GM21528 (cell line): ENCODE data around the gene WWOX.

Experiments
- ATAC-seq: cut with Tn5 transposase; IDR thresholded peaks from one replicate; pipeline ENCODE4 v1.9.1; 2021; ENCODE audit warnings: mild to moderate bottlenecking, moderate library complexity; ENCODE audit not compliant: unreplicated experiment, low FRiP score

The WWOX gene

DNA sequence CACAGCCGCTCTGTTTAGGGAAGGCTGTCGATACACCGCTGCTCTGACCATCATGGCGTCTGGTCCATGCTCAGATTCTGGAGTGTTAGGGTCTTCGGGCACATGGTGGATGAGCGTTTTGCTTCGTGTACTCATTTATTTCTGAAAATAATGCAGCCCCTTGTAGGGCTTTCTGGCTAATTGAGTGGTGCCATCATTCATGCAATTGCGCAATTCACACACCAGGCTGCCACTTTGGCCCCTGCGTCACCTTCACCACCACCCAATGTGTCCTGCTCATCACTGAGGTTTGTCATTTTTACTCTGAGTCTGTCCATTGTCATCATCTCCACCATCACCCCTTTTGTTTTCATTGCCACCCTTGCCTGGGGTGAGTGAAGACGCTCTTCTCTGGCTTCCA lies 557.4 kb downstream of the WWOX start:
- ATAC-seq, result no peak

- no peak for ATAC-seq
These were observed 559.8 kb downstream of the WWOX start for GRCh38 chr16:78659216-78659615.

GRCh38 chr16:78659668-78660217 lies 560.3 kb downstream of the WWOX start:
- no peak for ATAC-seq

DNA sequence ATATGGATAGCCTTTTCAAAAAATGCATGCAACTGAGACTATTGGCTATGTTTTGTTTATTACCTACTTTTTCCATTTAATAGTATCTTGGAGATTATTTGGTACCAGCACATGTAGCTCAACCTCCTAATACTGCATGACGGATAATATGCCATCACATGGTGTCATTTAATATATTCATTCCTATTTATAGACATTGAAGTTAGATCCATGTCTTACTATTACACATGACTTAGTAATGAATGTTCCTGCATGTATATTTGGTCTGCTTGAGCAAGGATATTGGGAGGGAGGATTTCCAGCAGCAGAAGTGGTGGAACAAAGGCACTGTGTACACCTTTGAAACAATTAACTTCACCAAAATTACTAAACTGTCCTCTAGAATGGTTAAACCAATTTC lies 561.3 kb downstream of the WWOX start:
- no peak for ATAC-seq

DNA sequence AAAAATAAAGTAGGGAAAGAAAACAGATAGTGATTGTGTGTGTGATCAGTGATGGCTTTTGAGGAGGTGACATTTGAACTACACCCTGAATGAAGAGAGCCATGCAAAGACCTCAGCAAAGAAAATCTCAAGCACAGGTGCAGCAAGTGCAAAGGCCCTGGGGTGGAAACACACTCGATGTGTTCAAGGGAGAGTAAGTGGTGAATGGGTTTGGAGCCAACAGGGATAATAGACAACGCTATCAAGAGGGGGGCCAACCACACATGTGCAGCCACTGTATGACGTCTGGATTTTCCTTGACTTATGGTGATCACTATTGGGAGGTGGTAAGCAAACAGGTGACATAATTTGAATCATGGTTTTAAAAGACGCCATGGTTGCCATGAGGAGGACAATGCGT lies 564.2 kb downstream of the WWOX start:
- ATAC-seq, result no peak

- no peak for ATAC-seq
These were observed 565.6 kb downstream of the WWOX start for GRCh38 chr16:78664811-78665772.

DNA sequence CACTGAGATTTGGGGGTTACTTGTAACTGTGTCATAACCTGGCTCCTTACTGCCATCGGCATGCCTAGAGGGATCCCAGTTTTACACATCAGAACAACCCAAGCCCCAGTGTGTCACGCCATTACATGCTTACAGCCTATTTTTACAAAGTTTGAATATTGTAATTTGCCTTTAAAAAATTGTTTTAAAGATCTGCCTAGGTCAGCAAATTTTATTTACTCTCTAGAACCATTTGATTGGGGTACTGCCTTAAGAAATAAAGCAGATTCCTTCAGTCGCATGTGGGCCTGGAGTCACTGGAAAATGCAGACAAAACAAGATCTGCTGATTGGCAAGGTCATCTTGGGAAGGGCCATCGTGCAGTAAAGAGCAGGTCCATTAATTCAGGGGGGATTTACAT lies 566.9 kb downstream of the WWOX start:
- no peak for ATAC-seq

- no peak for ATAC-seq
These were observed 568.2 kb downstream of the WWOX start for GRCh38 chr16:78667675-78668074.

- no peak for ATAC-seq
These were observed 568.9 kb downstream of the WWOX start for GRCh38 chr16:78668393-78668792.

DNA sequence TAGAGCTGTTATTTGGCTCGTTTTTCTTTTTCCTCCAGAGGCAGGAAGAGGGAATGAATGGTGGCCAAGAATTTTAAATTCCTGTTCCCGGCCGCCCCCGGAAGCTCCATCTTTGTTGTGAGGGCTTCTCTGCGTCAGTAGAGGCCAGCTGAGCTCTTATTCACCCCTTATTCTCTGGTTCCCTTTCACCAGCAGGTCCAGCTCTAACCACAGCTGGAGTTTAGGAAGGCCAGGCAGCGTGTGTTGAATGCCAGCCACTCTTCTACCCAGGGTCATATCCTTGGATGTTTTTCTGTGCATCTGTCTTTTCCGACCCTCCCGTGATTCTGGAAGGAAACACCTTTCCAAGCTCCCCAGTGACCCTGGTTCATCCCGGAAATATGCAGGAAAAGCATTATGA lies 570.5 kb downstream of the WWOX start:
- ATAC-seq, result no peak

DNA sequence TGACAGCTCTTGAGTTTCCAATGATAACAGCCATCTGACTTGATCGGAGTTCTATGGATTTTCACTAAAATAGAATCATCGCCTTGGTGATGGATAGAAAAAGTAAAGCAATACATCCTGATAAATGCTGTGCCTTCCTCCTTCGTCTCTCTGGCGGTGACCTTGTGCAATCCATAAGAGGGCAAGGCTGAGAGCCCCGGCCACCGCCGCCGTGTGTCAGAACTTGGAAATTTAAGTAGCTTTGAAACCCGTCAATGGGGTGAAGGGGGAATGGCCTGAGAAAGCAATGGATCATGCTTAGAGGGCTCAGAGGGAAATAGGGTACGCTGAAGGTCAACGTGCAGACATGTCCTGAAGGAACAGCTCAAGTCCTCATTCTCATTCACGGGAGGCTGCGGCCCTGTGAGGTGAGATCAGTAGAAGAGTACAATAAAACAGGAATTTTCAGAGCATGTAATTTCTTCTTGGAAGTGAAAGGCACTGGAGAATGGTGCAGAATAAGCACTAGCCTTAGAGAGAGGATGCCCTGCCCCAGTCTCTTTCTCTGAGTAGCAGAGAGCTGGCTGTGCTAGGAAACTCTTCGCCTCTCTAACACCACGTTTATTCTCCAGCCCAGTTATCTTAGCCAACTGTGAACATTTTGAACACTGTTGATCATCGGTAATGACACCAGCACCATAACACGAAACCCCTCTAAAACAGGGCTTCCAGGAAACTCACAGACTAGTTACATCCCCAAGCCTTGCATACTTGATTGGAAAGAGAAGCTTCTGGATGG lies 573.5 kb downstream of the WWOX start:
- no peak for ATAC-seq

- no peak for ATAC-seq
These were observed 574.4 kb downstream of the WWOX start for GRCh38 chr16:78673884-78674283.

- ATAC-seq, result no peak
These were observed 575.9 kb downstream of the WWOX start for GRCh38 chr16:78675312-78675711.

DNA sequence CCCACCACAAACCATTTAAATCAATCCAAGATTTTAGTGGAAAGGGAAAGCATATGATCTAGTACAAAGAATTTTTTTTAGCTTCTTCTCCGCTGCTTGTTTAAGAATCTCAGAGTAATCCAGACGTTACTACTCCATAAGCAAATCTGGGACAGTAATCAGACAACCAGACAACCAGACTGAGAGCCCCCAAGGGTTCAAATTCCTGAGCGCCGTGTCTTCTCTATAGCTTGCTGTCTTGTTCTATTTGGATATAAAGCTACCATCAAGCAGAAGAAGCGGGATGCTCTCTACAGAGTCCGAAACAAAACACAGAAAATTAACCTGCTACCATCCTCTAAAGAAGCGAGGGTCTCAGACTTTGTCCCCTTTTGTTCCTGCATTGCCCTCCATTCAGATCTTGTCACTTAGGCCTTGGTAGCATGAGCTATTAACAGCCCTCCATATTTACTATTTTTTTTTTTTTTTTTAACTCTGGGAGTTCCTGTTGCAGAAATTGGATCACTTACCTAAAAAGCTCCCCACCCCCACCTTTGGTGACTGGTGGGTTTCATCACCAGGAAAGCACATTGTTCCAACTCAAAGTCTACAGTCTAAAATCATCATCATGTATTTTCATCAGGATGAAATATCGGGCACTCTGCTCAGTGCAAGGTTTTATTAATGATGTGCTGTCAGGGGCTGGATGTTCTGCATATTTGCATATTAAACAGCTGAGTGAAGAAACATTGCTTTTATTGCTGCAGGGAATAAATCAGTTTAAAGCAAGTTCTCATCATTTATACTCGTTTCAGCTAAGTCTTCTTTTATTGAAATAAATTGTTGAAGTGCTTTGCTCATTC lies 576.7 kb downstream of the WWOX start:
- no peak for ATAC-seq

DNA sequence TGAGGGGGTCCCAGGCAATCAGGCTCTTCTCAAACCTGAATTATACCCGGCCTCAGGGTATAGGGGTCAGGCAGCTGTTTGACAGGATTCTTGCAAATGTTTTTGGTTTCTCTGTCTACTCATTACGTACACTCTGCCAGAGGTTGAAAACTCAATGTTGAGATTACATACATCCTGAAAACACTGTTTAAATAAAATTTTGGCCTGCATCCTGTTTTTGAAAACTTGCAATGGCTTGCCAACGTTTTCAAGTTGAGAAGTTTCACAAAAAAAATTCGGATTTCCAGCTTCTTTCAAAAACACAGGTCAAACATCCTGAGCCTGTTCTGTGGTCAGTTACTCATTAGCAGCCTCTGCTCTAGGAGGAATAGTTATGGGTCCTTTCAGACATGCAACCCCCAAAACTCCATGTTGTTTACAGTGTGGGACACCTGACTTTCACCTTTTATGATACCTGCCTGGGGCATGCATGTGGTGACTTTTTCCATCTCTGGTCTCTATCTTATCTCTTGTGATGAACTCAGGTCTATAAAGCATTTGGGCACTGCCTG lies 577.8 kb downstream of the WWOX start:
- ATAC-seq, result no peak

DNA sequence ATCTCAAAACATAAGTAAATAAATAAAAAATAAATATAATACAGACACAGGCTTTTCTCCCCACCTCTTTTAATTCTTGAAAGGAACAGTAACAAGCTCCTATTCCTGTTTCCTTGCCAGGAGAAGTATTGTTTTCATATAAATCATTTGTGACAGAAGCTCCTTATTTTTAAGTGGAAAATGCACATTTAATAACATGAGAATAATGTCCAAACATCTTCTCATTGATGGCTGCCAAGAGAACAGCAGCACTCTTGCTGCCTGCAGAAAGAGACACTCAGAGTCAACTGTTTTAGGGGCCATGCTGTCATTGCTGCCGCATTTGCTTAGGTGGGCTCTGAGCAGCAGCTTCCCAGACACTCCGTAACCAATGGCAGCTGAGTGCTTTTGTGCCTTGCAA lies 580.1 kb downstream of the WWOX start:
- no peak for ATAC-seq

- no peak for ATAC-seq
These were observed 582.3 kb downstream of the WWOX start for GRCh38 chr16:78681743-78682142.

DNA sequence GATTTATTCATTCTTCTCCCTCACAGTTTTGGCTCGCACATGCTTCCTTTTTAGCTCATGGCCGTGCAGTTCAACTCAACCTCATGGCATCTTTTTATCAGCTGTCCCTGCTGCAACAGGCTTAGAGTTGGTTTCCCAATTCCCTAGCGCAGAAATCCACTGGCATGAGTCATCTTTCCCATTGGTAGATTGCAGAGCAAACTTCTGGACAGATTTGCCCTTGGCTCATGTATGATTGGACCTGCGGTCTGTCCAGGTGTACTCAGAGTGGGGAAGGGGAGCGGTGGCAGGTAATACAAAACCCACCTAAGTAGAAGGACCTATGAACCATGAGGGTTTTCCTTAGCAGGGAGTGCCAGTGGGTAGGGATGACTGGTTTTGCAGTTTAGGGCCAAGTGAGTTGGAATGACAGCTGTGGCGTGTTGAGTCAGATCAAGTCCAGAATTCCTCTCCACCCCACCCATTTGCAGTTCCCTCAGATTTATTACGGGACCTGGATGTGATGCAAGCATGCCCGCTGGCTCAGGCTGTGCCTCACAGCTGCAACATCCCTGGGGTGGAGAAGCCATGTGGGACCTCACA lies 584.7 kb downstream of the WWOX start:
- no peak for ATAC-seq

DNA sequence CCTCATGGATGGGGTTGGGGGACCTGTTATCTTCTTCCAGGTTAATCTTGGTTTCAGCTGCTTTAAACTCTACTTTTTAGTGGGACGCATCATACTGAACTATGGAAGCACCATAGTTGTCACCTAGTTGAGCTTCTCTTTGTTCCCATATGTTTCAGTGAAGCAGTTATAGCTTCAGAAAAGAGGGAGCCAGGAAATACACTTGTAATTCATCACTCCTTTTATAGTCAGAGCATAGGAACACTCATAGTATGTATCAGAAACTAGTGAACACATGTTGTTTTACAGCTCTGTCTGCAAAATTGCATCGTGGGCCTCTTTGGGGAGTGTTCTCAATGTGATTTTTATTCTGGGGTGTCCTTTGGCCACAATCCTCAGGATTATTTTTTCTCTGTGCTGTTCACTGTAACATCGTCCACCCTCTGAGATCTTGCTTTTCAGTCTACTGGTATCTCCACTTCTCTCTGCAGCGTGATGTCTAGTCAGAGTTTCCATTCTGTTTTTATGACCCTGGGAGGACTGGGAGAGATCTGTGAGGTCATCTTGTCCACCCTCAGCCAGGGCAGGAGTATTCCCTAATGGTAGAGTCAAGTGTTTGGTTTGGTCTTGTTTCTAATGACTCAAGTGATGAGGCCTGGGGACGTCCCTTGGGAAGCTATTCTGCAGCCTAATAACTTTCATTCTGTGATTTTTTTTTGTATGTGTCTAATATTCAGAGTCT lies 585.4 kb downstream of the WWOX start:
- ATAC-seq, result no peak
